NT2/D1 (cell line): Measurements from ENCODE around the gene ZSCAN1.
A peak's percentile ranks its signal among the peaks of the same experiment; 100 is the strongest.

Experiments used
- DNase-seq: peaks from one replicate; pipeline ENCODE4 v3.0.0-alpha.2; 2011; ENCODE audit warnings: low read depth, low spot score
- H3K27me3 ChIP-seq: 2 replicates; pipeline ENCODE4 v1.6.0; 2011; ENCODE audit warnings: mild to moderate bottlenecking; ENCODE audit not compliant: insufficient read length, insufficient read depth
- H3K36me3 ChIP-seq: 2 replicates; pipeline ENCODE4 v1.6.1; 2011; ENCODE audit warnings: mild to moderate bottlenecking, low read length, mixed read lengths; ENCODE audit not compliant: insufficient read depth, insufficient read length
- H3K4me1 ChIP-seq: 2 replicates; pipeline ENCODE4 v1.5.1; 2011; ENCODE audit not compliant: insufficient read depth, insufficient read length
- H3K4me3 ChIP-seq: 2 replicates; pipeline ENCODE4 v1.5.1; 2011; ENCODE audit warnings: low read depth; ENCODE audit not compliant: insufficient read length
- H3K9ac ChIP-seq: 2 replicates; pipeline ENCODE4 v1.6.0; 2011; ENCODE audit warnings: low read depth; ENCODE audit not compliant: insufficient read length
- H3K9me3 ChIP-seq: 2 replicates; pipeline ENCODE4 v1.5.1; 2011; ENCODE audit warnings: mild to moderate bottlenecking, low read length; ENCODE audit not compliant: insufficient read depth
- SUZ12 ChIP-seq: IDR thresholded peaks from 2 replicates; pipeline ENCODE4 v1.6.1; 2011; ENCODE audit not compliant: insufficient read length, insufficient read depth; ENCODE audit errors: extremely low read depth
- YY1 ChIP-seq: IDR thresholded peaks from 2 replicates; pipeline ENCODE4 v1.6.1; 2011; ENCODE audit not compliant: insufficient read length, insufficient read depth
- ZNF274 ChIP-seq: IDR thresholded peaks from 2 replicates; pipeline ENCODE4 v1.6.1; 2011; ENCODE audit warnings: mild to moderate bottlenecking, low read depth, low read length

Gene ZSCAN1

DNA sequence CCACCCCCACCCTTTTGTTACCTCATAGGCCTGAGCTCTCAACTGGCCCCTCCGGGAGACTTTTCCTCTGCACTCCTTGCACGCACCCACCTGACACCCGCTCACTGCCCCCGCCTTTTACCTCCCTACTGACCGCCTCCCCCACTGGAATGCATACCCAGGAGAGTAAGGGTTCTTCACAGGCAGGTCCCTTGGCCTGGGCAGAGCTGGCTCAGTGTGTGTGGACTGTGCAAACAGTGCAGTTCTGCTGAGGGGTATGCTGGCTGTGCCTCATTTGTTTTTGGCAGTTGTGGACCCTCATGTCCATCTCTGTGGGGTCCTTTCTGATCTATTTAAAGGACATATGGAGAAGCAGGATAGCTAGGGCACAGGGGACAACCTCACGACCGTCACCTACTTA is 59.2 kb downstream of the ZSCAN1 start:
- Histone ChIP-seq H3K27me3 (no peaks in the 10 kb centered on the region), H3K36me3 (peaks cover 39% of the 10 kb centered on the region), H3K9me3 (no peaks in the 10 kb centered on the region), H3K4me3 (no peak overlapping the region), H3K4me1 (peaks cover 12% of the 10 kb centered on the region), H3K9ac (no peak overlapping the region)
- DNase-seq = no peak
- TF ChIP-seq YY1 (no peak), ZNF274 (no peak), SUZ12 (no peak)

DNA sequence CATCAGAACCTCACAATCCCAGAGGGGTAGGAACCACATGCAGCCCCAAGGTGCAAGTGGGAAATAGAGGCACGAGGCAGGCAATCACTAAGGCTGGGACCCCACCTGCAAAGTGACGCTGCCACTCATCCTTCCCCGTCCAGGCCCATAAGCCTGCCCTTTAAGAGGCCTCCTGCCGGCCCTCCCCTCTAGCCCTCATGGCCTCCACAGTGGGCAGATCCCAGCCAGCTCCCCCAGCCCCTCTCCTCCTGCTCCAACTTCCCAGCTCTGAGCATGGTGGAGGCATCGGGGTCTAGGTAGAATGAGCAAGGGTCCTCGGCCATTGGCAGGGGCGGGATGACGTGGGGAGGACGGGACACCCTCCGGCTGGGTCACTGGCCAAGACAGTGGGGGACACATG is 61.5 kb downstream of the ZSCAN1 start:
- Histone ChIP-seq H3K9me3 (no peaks in the 10 kb centered on the region), H3K4me3 (no peak overlapping the region), H3K27me3 (no peaks in the 10 kb centered on the region)

DNA sequence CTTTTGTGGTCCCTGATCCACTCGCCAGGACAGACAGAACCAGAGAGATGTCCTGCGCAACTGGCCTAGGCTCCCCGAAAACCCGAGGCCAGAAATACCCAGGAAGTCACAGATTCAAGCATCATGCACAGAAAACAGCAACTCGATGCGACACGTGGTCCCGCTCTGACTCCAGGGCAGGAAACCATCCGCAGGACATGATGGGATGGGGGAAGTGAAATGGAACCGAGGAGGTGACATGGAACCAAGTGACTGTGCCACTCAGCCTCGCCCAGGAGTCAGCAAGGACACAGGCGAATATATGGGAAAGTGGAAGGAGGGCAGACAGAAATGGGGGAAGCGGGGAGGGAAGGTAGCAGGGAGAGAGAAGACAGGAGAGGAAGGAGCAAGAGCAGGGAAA is 63.1 kb downstream of the ZSCAN1 start:
- peaks cover 8% of the 10 kb centered on the region for H3K4me1 ChIP-seq
- no peak for DNase-seq
- peaks cover 27% of the 10 kb centered on the region for H3K36me3 ChIP-seq
- H3K27me3 ChIP-seq = no peaks in the 10 kb centered on the region
- peak overlapping the region; percentile 48 for H3K4me3 ChIP-seq
- peak overlapping the region; percentile 70 for H3K9ac ChIP-seq
- H3K9me3 ChIP-seq = peaks cover 4% of the 10 kb centered on the region; the same call in 1 of the 2 replicates
- no peak for TF ChIP-seq ZNF274
- TF ChIP-seq SUZ12 = no peak
- TF ChIP-seq YY1 = no peak

More for the DNA sequence above, 61.5 kb downstream of the ZSCAN1 start:
- Histone ChIP-seq H3K9ac (no peak overlapping the region), H3K4me1 (peaks cover 12% of the 10 kb centered on the region), H3K36me3 (peaks cover 28% of the 10 kb centered on the region)
- no peak for DNase-seq
- TF ChIP-seq YY1 = no peak
- no peak for TF ChIP-seq SUZ12
- no peak for TF ChIP-seq ZNF274

DNA sequence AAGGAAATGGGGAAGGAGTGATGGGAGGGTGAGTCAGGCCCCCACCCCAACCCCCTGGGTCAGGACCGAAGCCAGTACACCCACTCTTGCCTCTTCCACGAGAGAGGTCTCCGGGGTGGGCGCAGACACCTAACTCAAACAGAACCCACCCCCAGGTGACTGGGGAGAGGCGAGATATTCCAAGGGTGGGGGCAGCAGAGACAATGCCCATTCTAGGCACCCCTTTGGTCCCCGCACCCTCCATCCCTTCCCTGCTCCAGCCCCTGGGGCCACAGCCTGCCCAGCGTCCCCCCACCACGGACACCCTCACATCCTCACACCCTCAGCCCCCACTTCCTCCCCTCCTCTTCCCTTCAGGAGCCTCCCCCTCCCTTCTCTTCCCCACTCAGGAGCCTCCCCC is 63.5 kb downstream of the ZSCAN1 start:
- Histone ChIP-seq H3K4me1 (peaks cover 7% of the 10 kb centered on the region), H3K9me3 (peaks cover 9% of the 10 kb centered on the region; the same call in 1 of the 2 replicates), H3K4me3 (peak overlapping the region; percentile 48), H3K36me3 (peaks cover 25% of the 10 kb centered on the region), H3K27me3 (no peaks in the 10 kb centered on the region), H3K9ac (peak overlapping the region; percentile 70)
- DNase-seq = no peak
- no peak for TF ChIP-seq YY1
- TF ChIP-seq ZNF274 = no peak
- TF ChIP-seq SUZ12 = no peak

DNA sequence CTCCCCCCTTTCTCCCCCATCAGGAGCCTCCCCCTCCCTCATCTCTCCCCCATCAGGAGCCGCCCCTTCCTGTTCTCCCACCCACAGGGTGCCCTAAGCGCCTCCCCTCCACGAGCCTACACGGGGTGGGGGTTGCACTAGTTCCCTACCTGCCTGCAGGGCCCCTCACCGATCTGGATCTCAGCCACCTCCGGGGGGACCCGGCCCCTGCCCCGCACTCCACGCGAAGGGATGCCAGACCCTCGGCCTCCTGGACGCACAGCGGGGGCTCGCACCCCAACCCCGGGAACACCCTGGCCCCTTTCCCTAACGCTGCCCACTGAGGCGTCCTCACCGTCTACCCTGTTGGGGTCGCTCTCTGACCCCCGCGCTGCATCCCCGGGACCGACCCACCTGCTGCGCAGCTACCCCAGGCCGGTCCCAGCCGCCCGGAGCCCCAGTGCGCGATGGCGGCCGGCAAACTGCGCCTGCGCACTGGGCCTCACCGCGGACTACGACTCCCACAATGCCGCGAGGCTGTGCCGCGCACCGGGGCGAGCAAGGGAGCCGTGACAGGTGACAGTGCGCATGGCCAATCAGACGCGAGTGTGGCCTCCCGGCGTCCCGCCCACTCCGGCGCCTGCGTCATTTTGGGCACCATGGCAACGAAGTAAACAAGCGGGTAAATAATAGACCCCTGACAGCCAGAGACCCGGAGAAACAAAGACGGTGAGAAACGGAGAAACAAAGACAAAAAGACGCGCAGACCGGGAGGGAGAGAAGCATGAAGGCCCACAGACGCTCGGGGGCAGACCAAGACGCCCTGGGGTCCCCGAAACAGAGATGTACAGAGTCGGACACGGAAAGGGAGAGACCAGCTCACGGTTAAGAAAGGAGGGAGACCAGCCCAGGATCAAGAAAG is 64.2 kb downstream of the ZSCAN1 start, which contains the start of gene ZSCAN18:
Gene ZSCAN18, minus strand, starts transcription at position 451 of the 901 bp plus-strand sequence. CDS start 7,964 bp downstream, outside the sequence.
- Histone ChIP-seq H3K36me3 (peaks cover 24% of the 10 kb centered on the region), H3K9ac (peak within 1 kb of the TSS; percentile 93), H3K4me3 (peak within 1 kb of the TSS; percentile 93), H3K9me3 (peaks cover 16% of the 10 kb centered on the region), H3K4me1 (peaks cover 7% of the 10 kb centered on the region), H3K27me3 (no peaks in the 10 kb centered on the region)
- TF ChIP-seq SUZ12 (no peak), ZNF274 (no peak), YY1 (peak; percentile 30)
- DNase-seq = peak; percentile 92

DNA sequence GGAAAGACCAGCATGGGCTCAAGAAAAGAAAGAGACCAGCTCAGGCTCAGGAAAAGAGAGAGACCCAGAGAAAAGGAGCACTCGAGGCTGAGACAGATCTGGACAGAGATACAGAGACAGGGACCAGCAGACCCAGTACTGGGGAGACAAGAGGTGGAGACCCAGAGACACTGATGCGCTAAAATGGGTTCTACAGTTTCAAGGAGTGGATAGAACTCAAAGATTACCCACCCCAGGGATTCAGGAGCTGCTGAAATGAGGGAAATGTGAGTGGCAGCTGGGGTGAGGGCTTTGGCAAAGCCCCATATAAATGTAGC is 64.8 kb downstream of the ZSCAN1 start:
- Histone ChIP-seq H3K4me3 (peak overlapping the region; percentile 93), H3K9ac (peak overlapping the region; percentile 37), H3K27me3 (no peaks in the 10 kb centered on the region), H3K36me3 (peaks cover 18% of the 10 kb centered on the region), H3K4me1 (peaks cover 7% of the 10 kb centered on the region), H3K9me3 (peaks cover 22% of the 10 kb centered on the region)
- DNase-seq = no peak
- TF ChIP-seq ZNF274 (no peak), SUZ12 (no peak), YY1 (no peak)
